Measurements from ENCODE around the gene SFRP5.

SFRP5 gene

DNA sequence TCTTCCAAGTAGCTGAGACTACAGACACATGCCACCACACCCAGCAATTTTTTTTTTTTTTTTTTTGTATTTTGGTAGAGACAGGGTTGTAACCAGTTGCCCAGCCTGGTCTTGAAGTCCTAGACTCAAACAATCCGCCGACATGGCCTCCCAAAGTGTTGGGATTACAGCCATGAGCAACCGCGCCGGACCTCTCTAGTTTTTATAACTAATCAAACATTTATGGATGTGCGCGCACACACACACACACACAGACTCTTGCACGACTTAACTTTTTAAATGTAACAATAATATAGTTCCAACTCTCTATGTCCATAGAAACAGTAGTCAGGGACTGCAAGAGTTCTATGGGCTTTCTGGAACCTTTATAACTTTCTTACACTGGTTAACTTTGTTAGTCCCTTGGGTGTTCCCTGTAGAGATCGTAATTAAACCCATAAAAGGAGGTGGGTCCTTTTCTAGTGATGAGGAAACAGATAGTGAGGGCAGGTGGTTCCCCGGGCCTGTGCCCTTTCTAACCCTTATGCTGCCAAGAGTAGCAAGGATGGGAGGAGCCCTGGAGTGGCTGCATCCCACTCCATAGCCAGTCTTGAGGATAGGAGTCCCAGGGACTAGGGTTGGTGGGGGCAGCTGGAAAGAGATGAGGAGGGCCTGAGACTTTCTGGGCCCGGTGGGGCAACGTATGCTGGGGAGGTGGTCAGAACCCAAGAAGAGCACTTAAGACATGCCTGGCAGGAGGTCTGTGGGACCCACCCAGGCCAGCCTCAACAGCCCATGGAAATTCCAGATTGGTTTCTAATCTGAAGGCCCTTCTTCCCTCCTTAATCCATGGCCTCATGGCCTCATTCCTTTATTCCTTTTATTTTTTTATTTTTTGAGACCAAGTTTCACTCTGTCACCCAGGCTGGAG lies 49.7 kb downstream of the SFRP5 start:
- no peaks in the 10 kb centered on the region for H3K9me3 ChIP-seq (ENCODE audit: severe bottlenecking)
- peaks cover 47% of the 10 kb centered on the region for H3K4me1 ChIP-seq (ENCODE audit: insufficient read depth, poor library complexity, severe bottlenecking)
- DNase-seq (ENCODE audit: low spot score) (no peak), ATAC-seq (ENCODE audit: low read depth) (no peak)
- peak overlapping the region; percentile 78 for H3K27ac ChIP-seq (ENCODE audit: poor library complexity, severe bottlenecking)
- no peaks in the 10 kb centered on the region for H3K27me3 ChIP-seq (ENCODE audit: insufficient read depth, poor library complexity, severe bottlenecking)
- no peak overlapping the region for H3K4me3 ChIP-seq (ENCODE audit: severe bottlenecking)
- H3K36me3 ChIP-seq (ENCODE audit: low read depth): peaks cover 12% of the 10 kb centered on the region
- TF ChIP-seq, protein P1, sequence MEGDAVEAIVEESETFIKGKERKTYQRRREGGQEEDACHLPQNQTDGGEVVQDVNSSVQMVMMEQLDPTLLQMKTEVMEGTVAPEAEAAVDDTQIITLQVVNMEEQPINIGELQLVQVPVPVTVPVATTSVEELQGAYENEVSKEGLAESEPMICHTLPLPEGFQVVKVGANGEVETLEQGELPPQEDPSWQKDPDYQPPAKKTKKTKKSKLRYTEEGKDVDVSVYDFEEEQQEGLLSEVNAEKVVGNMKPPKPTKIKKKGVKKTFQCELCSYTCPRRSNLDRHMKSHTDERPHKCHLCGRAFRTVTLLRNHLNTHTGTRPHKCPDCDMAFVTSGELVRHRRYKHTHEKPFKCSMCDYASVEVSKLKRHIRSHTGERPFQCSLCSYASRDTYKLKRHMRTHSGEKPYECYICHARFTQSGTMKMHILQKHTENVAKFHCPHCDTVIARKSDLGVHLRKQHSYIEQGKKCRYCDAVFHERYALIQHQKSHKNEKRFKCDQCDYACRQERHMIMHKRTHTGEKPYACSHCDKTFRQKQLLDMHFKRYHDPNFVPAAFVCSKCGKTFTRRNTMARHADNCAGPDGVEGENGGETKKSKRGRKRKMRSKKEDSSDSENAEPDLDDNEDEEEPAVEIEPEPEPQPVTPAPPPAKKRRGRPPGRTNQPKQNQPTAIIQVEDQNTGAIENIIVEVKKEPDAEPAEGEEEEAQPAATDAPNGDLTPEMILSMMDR (IDR thresholded peaks at IDR 0.05; ENCODE audit: poor library complexity, severe bottlenecking): no peak

DNA sequence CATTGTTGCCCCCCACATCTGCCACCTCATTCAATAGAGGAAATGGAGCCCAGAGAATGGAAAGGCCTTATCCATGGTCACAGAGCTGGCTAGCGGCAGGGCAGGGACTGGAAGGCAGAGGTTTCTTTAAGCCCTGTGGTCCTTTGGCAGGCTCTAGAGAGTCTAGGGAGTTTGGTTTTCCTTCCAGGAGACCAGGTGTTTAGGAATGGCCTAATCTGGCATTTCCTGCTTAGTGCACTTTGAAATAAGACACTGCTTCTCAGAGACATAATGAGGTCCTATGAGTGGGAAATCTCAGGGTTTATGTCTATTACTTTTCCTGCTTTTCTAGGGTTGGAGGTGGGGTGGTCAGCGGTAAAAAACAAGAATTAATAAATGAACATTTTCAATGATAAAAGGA lies 52.2 kb downstream of the SFRP5 start:
- TF ChIP-seq, protein P1 (IDR thresholded peaks at IDR 0.05; ENCODE audit: poor library complexity, severe bottlenecking): no peak
- Histone ChIP-seq H3K4me1 (ENCODE audit: insufficient read depth, poor library complexity, severe bottlenecking) (peaks cover 53% of the 10 kb centered on the region), H3K4me3 (ENCODE audit: severe bottlenecking) (no peak overlapping the region), H3K36me3 (ENCODE audit: low read depth) (peaks cover 31% of the 10 kb centered on the region), H3K27ac (ENCODE audit: poor library complexity, severe bottlenecking) (peak overlapping the region; percentile 94), H3K27me3 (ENCODE audit: insufficient read depth, poor library complexity, severe bottlenecking) (no peaks in the 10 kb centered on the region), H3K9me3 (ENCODE audit: severe bottlenecking) (no peaks in the 10 kb centered on the region)
- peak; percentile 17; the same call in 2 of the 3 replicates for ATAC-seq (ENCODE audit: low read depth)
- no peak for DNase-seq (ENCODE audit: low spot score)

DNA sequence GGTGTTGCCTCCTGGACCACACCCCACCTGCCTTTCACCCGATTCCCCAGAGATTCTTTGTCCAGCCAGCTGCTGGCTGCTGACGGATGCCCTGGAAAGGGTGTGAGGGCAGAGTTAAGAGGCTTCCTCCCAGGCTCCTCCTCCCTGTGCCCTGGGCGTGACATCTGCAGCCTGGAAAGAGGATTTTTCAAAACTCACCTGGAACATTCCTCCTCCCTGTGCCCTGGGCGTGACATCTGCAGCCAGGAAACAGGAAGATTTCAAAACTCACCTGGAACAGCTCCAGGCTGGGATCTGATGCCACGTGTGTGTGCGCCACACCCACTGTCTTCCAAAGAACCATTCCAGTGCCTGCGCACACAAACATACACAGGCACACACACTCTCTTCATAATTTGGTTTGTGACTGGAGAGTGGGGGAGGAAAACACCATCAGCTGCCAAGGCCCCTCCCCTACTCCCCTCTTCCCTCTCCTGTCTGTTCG lies 53.1 kb downstream of the SFRP5 start:
- peak; percentile 81 for ATAC-seq (ENCODE audit: low read depth)
- peak overlapping the region; percentile 94 for H3K27ac ChIP-seq (ENCODE audit: poor library complexity, severe bottlenecking)

GRCh38 chr10:97718178-97718577 lies 53.6 kb downstream of the SFRP5 start:
- Histone ChIP-seq H3K4me3 (ENCODE audit: severe bottlenecking) (no peak overlapping the region), H3K27ac (ENCODE audit: poor library complexity, severe bottlenecking) (peak overlapping the region; percentile 94), H3K36me3 (ENCODE audit: low read depth) (peaks cover 31% of the 10 kb centered on the region)

More for the DNA sequence above, 53.1 kb downstream of the SFRP5 start:
- Histone ChIP-seq H3K9me3 (ENCODE audit: severe bottlenecking) (no peaks in the 10 kb centered on the region), H3K4me3 (ENCODE audit: severe bottlenecking) (no peak overlapping the region), H3K27me3 (ENCODE audit: insufficient read depth, poor library complexity, severe bottlenecking) (no peaks in the 10 kb centered on the region), H3K4me1 (ENCODE audit: insufficient read depth, poor library complexity, severe bottlenecking) (peaks cover 46% of the 10 kb centered on the region), H3K36me3 (ENCODE audit: low read depth) (peaks cover 31% of the 10 kb centered on the region)
- DNase-seq (ENCODE audit: low spot score): peak; percentile 96
- TF ChIP-seq, protein P1 (IDR thresholded peaks at IDR 0.05; ENCODE audit: poor library complexity, severe bottlenecking): no peak

More at GRCh38 chr10:97718178-97718577, 53.6 kb downstream of the SFRP5 start:
- ATAC-seq (ENCODE audit: low read depth): no peak
- DNase-seq (ENCODE audit: low spot score): no peak
- H3K27me3 ChIP-seq (ENCODE audit: insufficient read depth, poor library complexity, severe bottlenecking): no peaks in the 10 kb centered on the region
- H3K9me3 ChIP-seq (ENCODE audit: severe bottlenecking): no peaks in the 10 kb centered on the region
- peaks cover 47% of the 10 kb centered on the region for H3K4me1 ChIP-seq (ENCODE audit: insufficient read depth, poor library complexity, severe bottlenecking)
- TF ChIP-seq, protein P1 (IDR thresholded peaks at IDR 0.05; ENCODE audit: poor library complexity, severe bottlenecking): no peak

Data from RWPE2 (cell line).